Calu3 (cell line): Measurements from ENCODE around the gene NEU4. TPM values are rescaled to one million over a fixed set of nuclear protein-coding genes. Genes with fewer than 3 reads are reported as not detected.
A peak's percentile ranks its signal among the peaks of the same experiment; 100 is the strongest.

Source experiments
- BruUV-seq: library from RNA; stranded (reverse); fragments of 400-500 nt; replicated peaks from 2 replicates; lab custom pipeline; 2021; lab: Mats Ljungman, UMichigan
- CTCF ChIA-PET: fragments of 300-600 bp; sonication (Branson Sonifier 250); formaldehyde crosslinking; loops from one replicate; lab custom pipeline; 2022; ENCODE audit warnings: antibody characterized with exemption; lab: Charles Lee
- DNase-seq: peaks from one replicate; pipeline ENCODE4 v3.0.0; 2022
- H3K27ac Mint-ChIP-seq: one replicate; pipeline ENCODE4 v1.8.0; 2022; ENCODE audit warnings: mixed read lengths; ENCODE audit not compliant: unreplicated experiment
- H3K27me3 Mint-ChIP-seq: one replicate; pipeline ENCODE4 v1.8.0; 2022; ENCODE audit warnings: mixed read lengths; ENCODE audit not compliant: unreplicated experiment
- H3K36me3 Mint-ChIP-seq: one replicate; pipeline ENCODE4 v1.8.0; 2022; ENCODE audit warnings: mild to moderate bottlenecking, moderate library complexity, mixed read lengths; ENCODE audit not compliant: insufficient read depth, unreplicated experiment
- H3K4me1 Mint-ChIP-seq: one replicate; pipeline ENCODE4 v1.8.0; 2022; ENCODE audit warnings: mild to moderate bottlenecking, low read depth, mixed read lengths; ENCODE audit not compliant: unreplicated experiment
- H3K4me3 Mint-ChIP-seq: one replicate; pipeline ENCODE4 v1.8.0; 2022; ENCODE audit warnings: mild to moderate bottlenecking, low read depth, moderate library complexity, mixed read lengths; ENCODE audit not compliant: unreplicated experiment
- H3K9me3 Mint-ChIP-seq: one replicate; pipeline ENCODE4 v1.8.0; 2022; ENCODE audit warnings: low read depth, mixed read lengths; ENCODE audit not compliant: unreplicated experiment
- intact Hi-C: fragments of 100-400 bp; cut with micrococcal nuclease; formaldehyde crosslinking; loops from one replicate; pipeline ENCODE4 v1.10.0; 2022; ENCODE audit not compliant: unreplicated experiment
- total RNA-seq: library from RNA; stranded (reverse); gene quantifications from 2 replicates; pipeline ENCODE4 v1.2.3, GENCODE V29; 2022
- TF ChIP-seq, protein P1 (sequence below): fragments of 200-600 bp; IDR thresholded peaks from one replicate; pipeline ENCODE4 v1.8.0; 2022; ENCODE audit warnings: antibody characterized with exemption; ENCODE audit not compliant: unreplicated experiment

Gene NEU4
- total RNA-seq, 1 experiment from 2014 or later, result 0.14 TPM

DNA sequence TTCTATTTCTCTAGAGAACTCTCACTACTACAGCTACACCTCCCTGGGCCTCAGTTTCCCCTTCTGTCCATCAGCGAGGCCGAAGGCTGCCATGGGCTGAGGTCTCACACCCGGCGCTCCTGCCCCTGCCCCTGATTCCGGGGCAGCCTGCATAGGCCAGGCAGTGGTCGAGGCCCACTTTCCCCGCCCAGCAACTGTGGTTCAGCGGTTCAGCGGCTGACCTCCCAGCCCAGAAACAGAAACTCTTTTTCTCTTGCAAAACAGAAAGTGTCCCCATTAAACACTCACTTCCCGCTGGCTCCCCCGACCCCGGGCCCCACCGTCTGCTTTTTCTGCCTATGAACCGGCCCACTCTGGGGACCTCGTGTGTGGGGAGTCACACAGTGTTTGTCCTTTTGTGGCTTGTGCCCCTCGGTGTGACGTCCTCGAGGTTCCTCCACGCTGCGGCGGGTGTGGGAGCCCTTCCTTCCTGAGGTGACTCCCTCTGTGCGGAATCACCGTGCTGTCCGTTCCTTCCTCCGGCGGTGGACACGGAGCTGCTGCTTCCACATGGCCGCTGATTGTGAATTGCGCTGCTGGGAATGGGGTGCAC is 33.7 kb downstream of the NEU4 start:
- intact Hi-C loops, result no loop called here
- TF ChIP-seq, protein P1, sequence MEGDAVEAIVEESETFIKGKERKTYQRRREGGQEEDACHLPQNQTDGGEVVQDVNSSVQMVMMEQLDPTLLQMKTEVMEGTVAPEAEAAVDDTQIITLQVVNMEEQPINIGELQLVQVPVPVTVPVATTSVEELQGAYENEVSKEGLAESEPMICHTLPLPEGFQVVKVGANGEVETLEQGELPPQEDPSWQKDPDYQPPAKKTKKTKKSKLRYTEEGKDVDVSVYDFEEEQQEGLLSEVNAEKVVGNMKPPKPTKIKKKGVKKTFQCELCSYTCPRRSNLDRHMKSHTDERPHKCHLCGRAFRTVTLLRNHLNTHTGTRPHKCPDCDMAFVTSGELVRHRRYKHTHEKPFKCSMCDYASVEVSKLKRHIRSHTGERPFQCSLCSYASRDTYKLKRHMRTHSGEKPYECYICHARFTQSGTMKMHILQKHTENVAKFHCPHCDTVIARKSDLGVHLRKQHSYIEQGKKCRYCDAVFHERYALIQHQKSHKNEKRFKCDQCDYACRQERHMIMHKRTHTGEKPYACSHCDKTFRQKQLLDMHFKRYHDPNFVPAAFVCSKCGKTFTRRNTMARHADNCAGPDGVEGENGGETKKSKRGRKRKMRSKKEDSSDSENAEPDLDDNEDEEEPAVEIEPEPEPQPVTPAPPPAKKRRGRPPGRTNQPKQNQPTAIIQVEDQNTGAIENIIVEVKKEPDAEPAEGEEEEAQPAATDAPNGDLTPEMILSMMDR, result no peak

DNA sequence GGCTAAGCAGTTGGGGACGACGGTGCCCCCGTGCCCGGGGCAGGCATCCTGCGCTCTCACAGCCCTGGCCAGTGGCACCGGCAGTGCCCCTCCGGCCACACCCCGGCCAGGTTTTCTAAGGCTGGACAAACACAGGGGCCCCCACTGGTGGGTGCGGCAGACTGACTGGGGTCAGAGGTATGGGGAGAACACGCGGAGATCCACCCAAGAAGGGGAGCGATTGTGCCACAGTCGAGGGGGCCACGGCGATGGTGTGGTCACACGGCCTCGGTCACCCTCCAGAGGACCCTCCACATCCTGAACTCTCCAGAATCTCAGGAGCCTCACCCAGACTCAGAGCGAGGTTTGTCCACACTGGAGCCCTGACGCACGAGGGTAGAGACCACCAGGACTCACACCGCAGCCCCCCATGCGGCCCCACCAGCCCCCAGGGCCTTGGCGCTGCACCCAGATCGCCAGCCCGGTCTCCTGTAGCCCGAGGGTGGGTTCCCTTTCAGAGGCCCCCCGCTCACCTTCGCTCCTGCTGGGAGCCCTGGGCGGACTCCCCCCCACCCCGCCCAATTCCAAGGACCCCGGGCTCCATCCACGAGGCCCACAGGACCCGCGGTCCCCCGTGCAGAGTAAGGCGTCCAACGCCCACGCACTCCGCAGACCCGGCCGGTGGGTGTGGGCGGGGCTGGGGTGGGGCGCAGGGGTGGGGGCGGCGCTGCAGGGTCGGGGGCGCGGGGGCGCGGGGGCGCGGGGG is 34.5 kb downstream of the NEU4 start:
- BruUV-seq, result no TSS peak

More for the DNA sequence above, 33.7 kb downstream of the NEU4 start:
- CTCF ChIA-PET, result no interaction called here
- Mint-ChIP-seq H3K27me3 (peaks cover 96% of the 10 kb centered on the region), H3K4me3 (no peak overlapping the region), H3K4me1 (no peaks in the 10 kb centered on the region), H3K9me3 (no peaks in the 10 kb centered on the region), H3K36me3 (peaks cover 6% of the 10 kb centered on the region), H3K27ac (no peak overlapping the region)
- DNase-seq, result no peak
- BruUV-seq, result no TSS peak

DNA sequence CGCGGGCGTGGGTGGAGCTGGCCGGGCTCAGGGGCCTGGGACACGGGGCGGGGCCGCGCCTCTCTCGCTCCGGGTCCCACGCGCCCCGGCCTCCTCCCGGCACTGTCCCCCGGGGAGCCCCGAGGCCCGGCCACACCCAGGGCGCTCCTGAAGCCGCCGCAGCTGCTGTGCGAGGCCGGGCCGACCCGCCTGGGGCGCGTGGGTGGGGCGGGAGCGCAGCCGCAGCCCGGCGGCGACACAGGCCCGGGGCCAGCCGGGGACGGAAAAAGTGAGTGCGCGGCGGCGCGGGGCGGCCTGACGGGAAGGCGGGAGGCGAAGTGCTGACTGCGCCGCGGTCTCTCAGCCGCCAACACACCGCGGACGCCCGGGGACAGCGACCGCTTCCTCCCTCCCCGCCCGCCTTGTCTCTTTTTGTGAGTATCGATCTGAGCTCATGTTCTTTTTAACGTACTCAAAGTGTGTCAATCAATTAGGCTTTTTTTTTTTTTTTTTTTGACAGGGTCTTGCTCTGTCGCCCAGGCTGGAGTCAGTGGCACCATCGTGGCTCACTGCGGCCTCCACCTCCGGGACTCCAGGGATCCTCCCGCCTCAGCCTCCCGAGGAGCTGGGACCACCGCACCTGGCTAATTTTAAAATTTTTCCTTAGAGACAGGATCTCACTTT is 35.2 kb downstream of the NEU4 start:
- Mint-ChIP-seq H3K9me3 (no peaks in the 10 kb centered on the region), H3K4me3 (peak overlapping the region; percentile 58), H3K36me3 (peaks cover 6% of the 10 kb centered on the region), H3K27ac (no peak overlapping the region), H3K27me3 (peaks cover 96% of the 10 kb centered on the region), H3K4me1 (no peaks in the 10 kb centered on the region)
- DNase-seq, result peak; percentile 79
- BruUV-seq, result no TSS peak
- intact Hi-C loops, result no loop called here
- TF ChIP-seq, protein P1, result no peak
- CTCF ChIA-PET, result interaction anchor here (0.7 kb wide), 2 partner anchors 12 to 800 kb away, joined by 3 to 4 read pairs; no protein-coding TSS in a partner anchor

More for the DNA sequence above, 34.5 kb downstream of the NEU4 start:
- DNase-seq, result no peak
- intact Hi-C loops, result no loop called here
- Mint-ChIP-seq H3K27me3 (peaks cover 96% of the 10 kb centered on the region), H3K9me3 (no peaks in the 10 kb centered on the region), H3K36me3 (peaks cover 6% of the 10 kb centered on the region), H3K27ac (no peak overlapping the region), H3K4me1 (no peaks in the 10 kb centered on the region), H3K4me3 (no peak overlapping the region)
- CTCF ChIA-PET, result interaction anchor here (0.7 kb wide), 2 partner anchors 12 to 799 kb away, joined by 3 to 4 read pairs; no protein-coding TSS in a partner anchor
- TF ChIP-seq, protein P1, result no peak

DNA sequence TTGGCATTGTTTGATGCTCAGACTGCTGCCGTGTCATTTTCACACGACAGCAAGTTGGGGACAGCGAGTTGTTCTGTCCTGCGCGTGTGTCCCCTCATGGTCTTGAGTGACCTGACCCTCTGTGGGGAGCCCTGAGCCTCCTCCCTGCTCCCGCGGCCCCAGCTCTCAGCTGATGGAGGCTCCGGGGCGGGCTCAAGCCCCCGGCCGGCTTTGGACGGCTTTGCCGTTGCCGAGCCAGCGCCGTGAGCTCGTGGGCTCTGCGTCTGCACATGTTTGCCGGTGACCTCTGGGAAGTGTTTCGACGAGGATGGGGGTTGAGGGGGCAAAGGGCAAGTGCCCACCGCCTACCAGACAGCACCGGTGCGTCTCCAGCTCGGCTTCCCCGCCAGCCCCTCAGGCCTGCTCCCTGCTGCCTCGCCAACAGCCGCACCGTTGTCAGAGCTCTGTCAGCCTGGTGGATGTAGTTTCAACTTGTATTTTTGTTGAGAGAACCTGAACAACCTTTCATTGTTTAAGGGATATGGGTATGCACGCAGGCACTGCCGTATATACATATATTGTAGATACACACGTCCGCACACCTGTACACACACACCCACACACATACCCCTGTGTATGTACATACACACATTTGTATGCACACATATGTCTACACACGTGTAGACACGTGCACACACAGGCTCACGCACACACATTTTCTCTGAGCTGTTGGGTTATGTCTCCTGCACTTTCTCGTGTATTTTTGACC is 36.0 kb downstream of the NEU4 start:
- peaks cover 92% of the 10 kb centered on the region for H3K27me3 Mint-ChIP-seq
- H3K9me3 Mint-ChIP-seq, result no peaks in the 10 kb centered on the region
- peaks cover 6% of the 10 kb centered on the region for H3K36me3 Mint-ChIP-seq
- intact Hi-C loops, result no loop called here
- H3K27ac Mint-ChIP-seq, result no peak overlapping the region
- TF ChIP-seq, protein P1, result no peak
- BruUV-seq, result no TSS peak
- no peak for DNase-seq
- peak overlapping the region; percentile 58 for H3K4me3 Mint-ChIP-seq
- H3K4me1 Mint-ChIP-seq, result no peaks in the 10 kb centered on the region
- CTCF ChIA-PET, result no interaction called here
